MM.1S (cell line): ENCODE measurements around the gene TMEM9.

Experiments
- DNase-seq: peaks from one replicate; pipeline ENCODE4 v3.0.0-alpha.2; 2015
- H2AFZ ChIP-seq: fragments of 300-600 bp; sonication (generic); 2 replicates; pipeline ENCODE4 v1.6.0; 2016; ENCODE audit warnings: antibody characterized with exemption, low read length
- H3F3A ChIP-seq: fragments of 300-600 bp; sonication (generic); 2 replicates; pipeline ENCODE4 v1.6.1; 2016; ENCODE audit warnings: mild to moderate bottlenecking, antibody characterized with exemption, low read length, moderate library complexity, mixed read lengths; ENCODE audit not compliant: insufficient read depth
- H3K27ac ChIP-seq: fragments of 300-600 bp; sonication (generic); 2 replicates; pipeline ENCODE4 v1.5.1; 2016; ENCODE audit warnings: mild to moderate bottlenecking, low read length
- H3K27me3 ChIP-seq: fragments of 300-600 bp; sonication (generic); replicated peaks from 2 replicates; pipeline ENCODE4 v1.6.0; 2016; ENCODE audit warnings: low read length; ENCODE audit not compliant: insufficient read depth
- H3K36me3 ChIP-seq: fragments of 300-600 bp; sonication (generic); replicated peaks from 2 replicates; pipeline ENCODE4 v1.6.1; 2016; ENCODE audit warnings: mild to moderate bottlenecking, low read length, mixed read lengths; ENCODE audit not compliant: insufficient read depth
- H3K4me1 ChIP-seq: fragments of 300-600 bp; sonication (generic); 2 replicates; pipeline ENCODE4 v1.6.1; 2016; ENCODE audit warnings: low read length, mixed read lengths
- H3K4me2 ChIP-seq: fragments of 300-600 bp; sonication (generic); 2 replicates; pipeline ENCODE4 v1.6.0; 2016; ENCODE audit warnings: low read depth, low read length
- H3K4me3 ChIP-seq: fragments of 300-600 bp; sonication (generic); 2 replicates; pipeline ENCODE4 v1.5.1; 2016; ENCODE audit warnings: low read length, mixed read lengths
- H3K79me2 ChIP-seq: fragments of 300-600 bp; sonication (generic); 2 replicates; pipeline ENCODE4 v1.6.1; 2016; ENCODE audit warnings: mixed run types, low read length, mixed read lengths
- H3K9ac ChIP-seq: fragments of 300-600 bp; sonication (generic); 2 replicates; pipeline ENCODE4 v1.6.1; 2016; ENCODE audit warnings: low read length, mixed read lengths
- H3K9me2 ChIP-seq: fragments of 300-600 bp; sonication (generic); replicated peaks from 2 replicates; pipeline ENCODE4 v1.6.1; 2016; ENCODE audit warnings: mild to moderate bottlenecking, low read length, mixed read lengths; ENCODE audit not compliant: insufficient read depth
- H3K9me3 ChIP-seq: fragments of 300-600 bp; sonication (generic); replicated peaks from 2 replicates; pipeline ENCODE4 v1.6.1; 2016; ENCODE audit warnings: mild to moderate bottlenecking, low read length, mixed read lengths; ENCODE audit not compliant: insufficient read depth
- H4K20me1 ChIP-seq: fragments of 300-600 bp; sonication (generic); 2 replicates; pipeline ENCODE4 v1.6.1; 2016; ENCODE audit warnings: mild to moderate bottlenecking, low read length, moderate library complexity, mixed read lengths; ENCODE audit not compliant: insufficient read depth
- CTCF ChIP-seq: fragments of 300-600 bp; sonication (generic); IDR thresholded peaks from 2 replicates; pipeline ENCODE4 v1.5.1; 2016; ENCODE audit warnings: antibody characterized with exemption, low read length, mixed read lengths
- EZH2 ChIP-seq: fragments of 300-600 bp; sonication (generic); optimal IDR thresholded peaks from 2 replicates; pipeline ENCODE3; 2017; ENCODE audit warnings: low read depth, mild to moderate bottlenecking, antibody characterized with exemption, low read length, mixed read lengths
- EZH2phosphoT487 ChIP-seq: fragments of 300-600 bp; sonication (generic); IDR thresholded peaks from 2 replicates; pipeline ENCODE4 v1.6.1; 2018; ENCODE audit warnings: antibody characterized with exemption, low read length

TMEM9 gene

DNA sequence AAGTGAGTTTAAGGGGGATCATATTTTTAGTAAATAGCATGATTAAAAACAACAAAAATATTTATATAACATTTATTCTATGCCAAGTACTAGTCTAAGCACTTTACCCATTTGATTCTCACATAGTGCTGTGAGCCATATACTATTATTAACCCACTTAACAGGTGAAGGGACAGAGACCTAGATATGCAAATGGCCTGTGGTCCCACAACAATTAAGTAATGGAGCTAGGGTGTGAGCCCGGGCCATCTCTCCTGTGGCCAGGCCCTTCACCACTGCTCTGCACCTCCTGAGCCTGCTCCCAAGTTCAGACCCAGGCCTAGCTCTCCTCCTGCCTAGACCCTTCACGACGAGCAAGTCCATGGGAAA lies 27.8 kb downstream of the TMEM9 start:
- Histone ChIP-seq H3K4me2 (no peak overlapping the region), H3K27ac (no peak overlapping the region), H3K79me2 (no peaks in the 10 kb centered on the region), H3K9me3 (no peaks in the 10 kb centered on the region), H3K9me2 (no peaks in the 10 kb centered on the region), H3K36me3 (no peaks in the 10 kb centered on the region), H2AFZ (no peak overlapping the region), H3K9ac (no peak overlapping the region), H3K27me3 (no peaks in the 10 kb centered on the region), H3F3A (no peaks in the 10 kb centered on the region), H3K4me3 (no peak overlapping the region), H4K20me1 (no peaks in the 10 kb centered on the region), H3K4me1 (peaks cover 11% of the 10 kb centered on the region)
- DNase-seq: no peak
- TF ChIP-seq CTCF: no peak
- TF ChIP-seq EZH2: no peak
- TF ChIP-seq EZH2phosphoT487: no peak

DNA sequence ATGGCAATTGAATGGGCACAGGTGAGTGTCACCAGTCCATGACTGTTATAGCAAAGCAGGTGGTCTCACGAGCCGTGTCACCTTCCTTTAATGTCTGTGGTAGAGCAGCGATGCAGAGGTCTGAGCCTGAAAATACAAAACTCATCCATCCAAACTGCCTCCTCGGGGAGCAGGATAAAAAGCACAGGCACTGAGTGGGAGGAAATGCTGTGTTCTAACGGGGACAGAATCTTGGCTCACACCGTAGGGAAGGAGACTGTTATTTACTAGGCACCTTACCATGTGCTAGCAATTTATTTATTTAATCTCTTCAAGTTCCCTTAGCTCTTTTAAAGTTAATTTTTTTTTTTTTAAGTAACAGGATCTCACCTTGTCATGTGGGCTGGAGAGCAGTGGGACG lies 28.5 kb downstream of the TMEM9 start:
- Histone ChIP-seq H3K9me3 (no peaks in the 10 kb centered on the region), H3K27me3 (no peaks in the 10 kb centered on the region), H3K9me2 (no peaks in the 10 kb centered on the region), H3F3A (no peaks in the 10 kb centered on the region), H4K20me1 (no peaks in the 10 kb centered on the region), H2AFZ (no peak overlapping the region), H3K79me2 (no peaks in the 10 kb centered on the region), H3K4me2 (no peak overlapping the region), H3K36me3 (no peaks in the 10 kb centered on the region), H3K4me3 (no peak overlapping the region), H3K4me1 (peaks cover 11% of the 10 kb centered on the region), H3K27ac (no peak overlapping the region), H3K9ac (no peak overlapping the region)
- no peak for TF ChIP-seq EZH2
- TF ChIP-seq EZH2phosphoT487: no peak
- TF ChIP-seq CTCF: no peak
- no peak for DNase-seq

- Histone ChIP-seq H3K9me3 (no peaks in the 10 kb centered on the region), H4K20me1 (no peaks in the 10 kb centered on the region), H2AFZ (no peak overlapping the region), H3K27me3 (no peaks in the 10 kb centered on the region), H3K27ac (no peak overlapping the region), H3K36me3 (no peaks in the 10 kb centered on the region), H3K4me3 (no peak overlapping the region), H3F3A (no peaks in the 10 kb centered on the region), H3K9me2 (no peaks in the 10 kb centered on the region), H3K4me2 (no peak overlapping the region), H3K9ac (no peak overlapping the region), H3K79me2 (no peaks in the 10 kb centered on the region), H3K4me1 (peaks cover 11% of the 10 kb centered on the region)
- DNase-seq: no peak
- TF ChIP-seq CTCF: no peak
- TF ChIP-seq EZH2phosphoT487: no peak
- TF ChIP-seq EZH2: no peak
These were observed 29.3 kb downstream of the TMEM9 start for GRCh38 chr1:201125019-201125418.
